ENCODE results near the gene PBX4.

PBX4 gene

GRCh38 chr19:19552798-19553197 is 65.7 kb downstream of the PBX4 start:
- no peak for DNase-seq

DNA sequence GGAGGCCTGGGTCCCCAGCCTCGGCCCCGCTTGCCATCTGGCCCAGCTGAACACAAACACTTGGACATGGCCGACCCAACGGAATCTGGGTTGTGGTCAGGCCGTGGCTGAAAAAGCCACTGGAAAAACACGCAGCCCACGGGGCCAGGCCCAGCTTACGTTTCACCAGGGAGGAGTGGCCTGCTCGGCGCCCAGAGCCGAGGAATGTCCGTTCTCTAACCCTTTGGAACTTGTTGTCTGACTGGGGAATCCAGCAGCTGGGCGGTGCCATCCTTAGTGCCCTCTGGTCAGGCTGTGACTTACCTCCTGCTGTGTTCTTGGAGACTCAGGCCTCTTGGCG is 66.7 kb downstream of the PBX4 start:
- DNase-seq: no peak

DNA sequence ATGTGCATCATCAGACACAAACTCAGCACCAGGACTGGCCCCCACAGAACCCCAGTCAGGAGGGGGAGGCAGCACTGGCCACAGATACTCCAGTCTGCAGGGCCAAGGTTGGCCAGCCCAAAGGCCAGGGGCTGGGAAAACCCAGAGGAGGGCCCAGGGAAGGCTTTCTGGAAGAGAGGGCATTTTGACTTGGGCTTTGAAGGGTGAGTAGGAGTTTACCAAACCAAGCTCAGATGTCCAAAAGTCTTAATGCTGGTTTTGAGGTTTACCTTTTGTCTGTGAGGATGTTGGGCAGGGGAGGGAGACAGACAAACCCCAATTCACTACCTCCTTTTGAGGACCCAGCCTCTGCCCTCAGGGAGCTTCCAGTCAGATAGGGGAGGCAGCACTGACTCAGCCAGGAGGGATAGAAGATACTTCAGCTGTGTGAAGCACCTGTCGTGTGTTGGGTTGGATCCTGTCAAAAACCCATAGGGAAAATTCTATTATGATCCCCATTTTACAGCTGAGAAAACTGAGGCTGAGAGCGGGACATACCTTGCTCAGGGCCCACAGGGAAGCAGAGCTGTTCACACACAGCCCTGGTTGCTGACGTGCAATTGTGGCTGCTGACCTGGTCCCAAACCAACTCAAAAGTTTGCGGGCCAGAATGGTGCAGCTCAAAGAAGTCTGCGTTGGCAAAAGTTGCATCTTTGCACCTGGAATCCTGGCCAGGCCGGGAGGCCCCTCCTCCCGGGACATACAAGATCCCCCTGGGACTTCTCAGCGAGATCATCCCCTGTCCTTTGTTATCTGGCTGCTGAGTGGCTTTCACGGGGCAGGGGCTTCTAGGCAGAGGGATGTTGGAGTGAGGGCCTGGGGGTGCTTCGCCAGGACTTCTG is 67.3 kb downstream of the PBX4 start:
- DNase-seq: no peak

DNA sequence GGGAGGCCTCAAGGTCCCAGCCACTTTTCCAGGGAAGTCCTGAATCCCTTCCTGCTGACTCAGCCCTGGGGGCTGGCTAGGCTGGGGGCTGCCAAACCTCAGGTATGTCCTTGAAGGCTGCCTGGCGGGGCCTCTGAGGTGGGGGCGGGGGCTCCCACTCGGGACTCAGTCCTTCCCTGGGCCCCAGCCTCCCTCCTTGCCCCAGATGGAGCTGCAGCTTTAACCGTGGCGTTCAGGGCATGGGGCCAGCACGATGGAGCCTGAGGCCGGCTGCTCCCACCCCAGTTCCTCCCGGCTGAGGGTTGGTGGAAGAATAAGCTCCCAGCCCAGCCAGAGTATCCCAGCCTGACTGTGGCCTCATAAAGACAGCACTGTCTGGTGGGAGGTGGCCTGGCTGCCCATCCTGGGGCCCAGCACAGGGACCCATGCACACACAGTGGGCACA is 68.0 kb downstream of the PBX4 start:
- peak; percentile 78 for DNase-seq

DNA sequence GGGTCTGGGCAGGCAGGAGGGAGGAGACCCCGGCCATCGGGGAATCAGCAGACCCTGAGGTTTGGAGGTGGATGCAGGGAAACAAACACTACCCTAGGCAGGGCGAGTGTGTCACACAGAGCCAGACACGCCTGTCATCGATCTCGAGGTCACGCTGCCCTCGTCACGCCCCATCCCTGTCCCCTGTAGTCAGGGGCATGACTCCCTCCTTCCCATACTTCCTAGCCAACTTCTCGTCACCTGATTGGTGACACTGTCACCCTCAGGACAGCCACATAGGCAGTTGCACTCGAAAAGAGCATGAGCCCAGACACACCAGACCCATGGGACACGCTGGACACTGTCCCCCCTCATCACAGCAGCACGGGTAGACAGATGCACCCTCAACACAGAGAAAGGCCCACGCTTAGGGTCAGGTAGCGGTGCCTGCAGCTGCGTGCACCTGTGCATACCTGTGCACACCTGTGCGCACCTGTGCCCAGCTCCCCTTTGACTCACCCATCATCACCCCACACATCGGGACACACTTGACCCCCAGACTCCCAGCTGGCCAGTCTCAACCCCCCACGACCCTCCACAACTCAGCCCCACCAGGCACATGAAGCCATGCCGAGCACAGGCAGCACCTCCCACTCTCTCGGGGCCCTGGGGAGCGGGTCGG is 68.6 kb downstream of the PBX4 start:
- DNase-seq: no peak

DNA sequence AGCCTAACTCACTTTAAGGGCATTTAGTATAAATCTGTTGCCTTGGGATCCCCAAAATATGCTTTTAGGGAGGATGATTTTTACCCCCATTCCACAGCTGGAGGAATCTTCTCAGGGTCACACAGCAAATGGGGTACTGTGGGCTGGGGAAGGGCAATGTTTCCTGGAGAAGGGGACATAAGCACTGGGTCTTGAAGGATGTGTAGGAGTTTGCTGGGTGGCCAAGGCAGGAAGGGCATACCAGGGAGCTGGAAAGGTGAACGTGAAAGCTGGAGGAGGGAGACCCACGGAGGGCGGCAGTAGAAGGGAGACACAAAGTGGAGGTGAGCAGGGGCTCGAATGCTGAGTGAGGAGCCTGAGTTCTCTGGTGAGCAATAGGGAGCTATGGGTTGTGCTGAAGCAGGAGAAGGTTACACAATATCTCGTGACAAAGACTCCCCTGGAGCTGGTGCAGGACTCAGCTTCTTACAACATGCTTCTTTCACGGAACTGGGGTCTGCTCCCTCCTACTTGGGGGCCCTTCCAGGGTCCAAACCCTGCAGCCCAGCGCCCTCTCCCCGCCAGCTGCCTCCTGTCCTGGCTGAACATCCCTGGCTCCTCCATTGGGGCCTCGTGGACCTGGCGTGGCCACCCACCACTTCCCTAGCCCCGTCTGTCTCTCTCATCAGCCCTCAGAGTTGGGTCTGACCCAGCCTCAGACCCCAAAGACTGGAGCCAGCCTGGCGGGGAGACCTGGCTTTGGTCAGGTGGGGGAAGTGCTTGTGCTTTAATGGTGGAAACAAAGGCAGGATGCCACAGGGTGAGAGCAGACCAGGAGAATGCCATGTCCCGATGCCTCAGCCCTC is 69.3 kb downstream of the PBX4 start:
- no peak for DNase-seq

DNA sequence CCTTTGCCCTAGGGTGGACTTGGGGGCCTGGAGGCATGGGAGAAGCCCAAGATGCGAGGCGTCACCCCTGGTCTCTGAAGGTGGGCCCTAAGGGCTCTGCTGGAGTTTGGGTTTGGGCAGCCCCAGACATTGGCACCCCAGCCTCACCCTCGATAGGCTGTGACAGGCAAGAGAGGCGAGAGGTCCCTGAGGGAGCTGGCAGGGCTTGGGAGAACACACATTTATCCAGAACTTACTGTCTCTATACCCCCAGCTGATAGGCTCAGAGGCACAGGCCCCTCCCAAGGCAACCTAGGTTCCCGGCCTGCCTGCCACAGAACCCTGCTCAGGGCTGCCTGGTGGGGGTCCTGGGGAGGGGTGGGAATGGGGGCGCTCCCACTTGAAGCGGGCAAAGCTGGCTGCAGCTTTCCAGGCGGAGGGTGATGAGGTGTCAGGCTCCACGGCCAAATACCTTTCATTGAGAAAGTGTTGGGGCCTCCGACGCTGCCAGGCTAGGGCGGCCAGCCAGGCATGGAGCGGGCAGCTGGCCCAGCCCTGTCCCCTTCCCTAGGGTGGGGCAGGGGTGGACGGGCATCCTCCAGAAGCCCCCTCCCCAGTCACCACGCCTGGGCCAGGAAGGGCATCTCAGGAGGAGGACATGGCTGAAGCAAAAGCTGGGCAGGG is 70.7 kb downstream of the PBX4 start:
- no peak for DNase-seq

DNA sequence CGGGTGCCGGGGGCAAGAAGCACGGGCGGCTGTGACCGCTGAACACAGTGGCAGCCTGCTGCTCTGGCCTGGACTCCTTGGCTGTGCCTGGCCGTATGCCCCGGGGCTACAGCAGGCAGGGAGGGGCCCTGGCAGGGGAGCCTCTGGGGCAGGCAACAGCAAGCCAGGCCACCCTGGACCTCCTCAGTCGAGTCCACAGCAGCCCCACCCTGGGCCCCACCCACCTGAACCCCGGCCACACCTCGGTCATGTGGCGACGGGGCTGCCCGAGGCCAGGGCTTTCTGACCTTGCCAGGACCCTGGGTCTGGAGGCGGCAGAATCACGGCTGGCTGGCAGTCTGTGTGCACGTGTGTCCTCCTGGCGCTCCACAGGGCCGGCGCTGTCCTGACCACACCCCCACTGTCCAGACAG is 71.7 kb downstream of the PBX4 start:
- no peak for DNase-seq

DNA sequence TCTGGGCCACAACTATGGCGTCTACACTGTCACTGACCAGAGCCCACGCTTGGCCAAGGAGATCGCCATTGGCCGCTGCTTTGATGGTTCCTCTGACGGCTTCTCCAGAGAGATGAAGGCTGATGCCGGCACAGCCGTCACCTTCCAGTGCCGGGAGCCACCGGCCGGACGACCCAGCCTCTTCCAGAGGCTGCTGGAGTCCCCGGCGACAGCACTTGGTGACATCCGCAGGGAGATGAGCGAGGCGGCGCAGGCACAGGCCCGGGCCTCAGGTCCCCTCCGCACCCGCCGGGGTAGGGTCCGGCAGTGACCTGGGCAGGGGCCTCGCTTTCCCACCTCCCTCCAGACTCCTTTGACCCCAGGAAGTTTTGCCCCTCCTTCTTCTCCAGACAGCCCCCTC is 72.8 kb downstream of the PBX4 start:
- DNase-seq: no peak

GRCh38 chr19:19544954-19545591 is 73.4 kb downstream of the PBX4 start:
- DNase-seq: no peak

GRCh38 chr19:19544257-19544953 is 74.1 kb downstream of the PBX4 start:
- DNase-seq: peak; percentile 19

GRCh38 chr19:19543640-19544039 is 74.8 kb downstream of the PBX4 start:
- DNase-seq: no peak

DNA sequence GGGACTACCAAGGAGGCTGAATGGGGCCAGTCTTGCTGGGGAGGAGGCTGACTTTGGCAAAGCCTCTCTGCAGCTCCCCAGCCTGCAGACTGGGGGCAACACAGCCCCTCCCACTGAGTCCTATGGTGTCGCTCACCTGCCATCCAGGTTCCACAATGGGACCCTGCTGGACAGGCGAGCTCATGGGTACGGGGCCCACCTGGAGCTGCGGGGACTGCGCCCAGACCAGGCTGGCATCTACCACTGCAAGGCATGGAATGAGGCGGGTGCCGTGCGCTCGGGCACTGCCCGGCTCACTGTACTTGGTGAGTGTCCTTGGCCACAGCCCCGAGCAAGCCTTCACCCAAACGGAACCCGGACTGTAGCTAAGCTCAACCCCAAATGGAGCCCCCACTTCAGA is 75.4 kb downstream of the PBX4 start:
- no peak for DNase-seq

DNA sequence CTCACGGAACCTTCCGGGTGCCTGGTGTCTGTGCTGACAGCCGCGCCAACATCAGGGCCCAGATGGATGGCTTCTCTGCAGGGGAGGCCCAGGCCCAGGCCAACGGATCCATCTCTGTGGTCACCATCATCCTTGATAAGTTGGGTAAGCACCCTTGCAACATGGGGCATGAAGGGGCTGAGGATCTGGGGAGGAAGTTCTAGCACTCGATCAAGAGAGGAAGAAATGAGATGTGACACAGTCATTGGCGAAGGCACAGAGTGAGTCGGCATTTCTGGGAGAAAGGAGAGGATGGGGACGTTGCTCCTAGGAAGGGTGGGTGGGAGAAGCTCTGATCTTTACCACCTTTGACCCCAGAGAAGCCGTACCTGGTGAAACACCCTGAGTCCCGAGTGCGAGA is 76.0 kb downstream of the PBX4 start:
- DNase-seq: no peak

- DNase-seq: no peak
These were observed 76.9 kb downstream of the PBX4 start for GRCh38 chr19:19541616-19542015.

- DNase-seq: no peak
These were observed 77.6 kb downstream of the PBX4 start for GRCh38 chr19:19540715-19541515.

DNA sequence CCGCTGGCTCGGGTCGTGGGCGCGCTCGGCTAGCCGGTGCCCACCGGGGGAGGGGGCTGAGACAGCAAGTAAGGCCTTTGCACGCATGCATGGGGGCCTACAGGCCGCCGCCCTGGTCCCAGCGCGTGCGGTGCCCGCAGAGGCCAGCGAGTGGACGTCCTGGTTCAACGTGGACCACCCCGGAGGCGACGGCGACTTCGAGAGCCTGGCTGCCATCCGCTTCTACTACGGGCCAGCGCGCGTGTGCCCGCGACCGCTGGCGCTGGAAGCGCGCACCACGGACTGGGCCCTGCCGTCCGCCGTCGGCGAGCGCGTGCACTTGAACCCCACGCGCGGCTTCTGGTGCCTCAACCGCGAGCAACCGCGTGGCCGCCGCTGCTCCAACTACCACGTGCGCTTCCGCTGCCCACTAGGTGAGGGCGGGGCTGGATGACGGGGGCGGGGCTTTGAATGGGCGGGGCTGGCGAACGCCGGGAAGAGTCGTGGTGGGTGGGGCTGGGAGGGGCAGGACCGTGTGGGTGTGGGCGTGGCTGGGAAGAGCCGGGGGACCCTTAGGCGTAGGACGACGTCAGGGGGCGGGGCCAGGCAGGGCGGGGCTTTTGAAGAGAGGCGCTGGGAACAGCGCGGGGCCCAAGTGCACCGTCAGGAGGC is 78.3 kb downstream of the PBX4 start:
- peak; percentile 85 for DNase-seq

GRCh38 chr19:19539698-19540063 is 78.8 kb downstream of the PBX4 start:
- no peak for DNase-seq

DNA sequence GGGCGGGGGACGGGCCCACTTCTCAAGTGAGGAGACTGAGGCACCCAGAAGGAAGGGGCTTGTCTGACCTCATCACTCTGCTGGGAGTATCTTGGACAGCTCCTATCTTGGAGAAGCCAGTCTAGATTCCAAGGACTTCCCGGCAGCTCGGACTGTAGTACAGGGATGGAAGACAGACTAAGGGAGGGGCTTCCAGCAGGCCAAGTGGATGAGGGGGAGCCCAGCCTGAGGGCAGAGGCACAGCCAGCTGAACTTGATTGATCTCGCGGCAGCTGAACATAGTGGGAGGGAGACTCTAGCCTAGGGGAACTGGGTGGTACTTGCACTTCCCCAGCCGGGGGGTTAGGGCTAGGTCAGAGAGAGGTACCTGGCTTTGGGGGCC is 79.7 kb downstream of the PBX4 start:
- DNase-seq: no peak

GRCh38 chr19:19538061-19538784 is 80.3 kb downstream of the PBX4 start, which contains the start of gene CILP2:
CILP2 (plus strand) TSS chr19:19538265; CDS start chr19:19538350, 85 bp downstream.
- peak; percentile 78 for DNase-seq

All from right forelimb (tissue), 1 donor.